HPDE6-E6E7 (cell line): ENCODE data around the gene UBE2J2.
A peak's percentile ranks its signal among the peaks of the same experiment; 100 is the strongest.
"Not testable (repeated sequence)": the region's sequence is repeated elsewhere in the genome, so short reads cannot be mapped to it uniquely, and the experiment has no call there.

Experiments
- DNase-seq: peaks from one replicate; pipeline ENCODE4 v3.0.0; 2011; ENCODE audit warnings: missing footprints; ENCODE audit errors: extremely low spot score

UBE2J2 gene

GRCh38 chr1:1273512-1274298 lies at the start of gene UBE2J2:
Gene UBE2J2, minus strand, starts transcription at chr1:1273854. Its CDS starts 5,862 bp downstream, at chr1:1267992.
- DNase-seq = peak; percentile 92

GRCh38 chr1:1322952-1323351 lies 49.3 kb upstream of the UBE2J2 start:
- DNase-seq = no peak

GRCh38 chr1:1322418-1322817 lies 48.8 kb upstream of the UBE2J2 start:
- no peak for DNase-seq

- no peak for DNase-seq
Measured at GRCh38 chr1:1321477-1321876, 47.8 kb upstream of the UBE2J2 start.

- DNase-seq = no peak
Measured at GRCh38 chr1:1320666-1321448, 47.2 kb upstream of the UBE2J2 start.

- DNase-seq = no peak
Measured at GRCh38 chr1:1319646-1319941, 45.9 kb upstream of the UBE2J2 start.

- no peak for DNase-seq
Measured at GRCh38 chr1:1318777-1319645, 45.4 kb upstream of the UBE2J2 start.

GRCh38 chr1:1318131-1318652 lies 44.5 kb upstream of the UBE2J2 start:
- DNase-seq = no peak

- no peak for DNase-seq
Measured at GRCh38 chr1:1317420-1317819, 43.8 kb upstream of the UBE2J2 start.

GRCh38 chr1:1316199-1316598 lies 42.5 kb upstream of the UBE2J2 start:
- DNase-seq = not testable (repeated sequence)

- no peak for DNase-seq
Measured at GRCh38 chr1:1315435-1315954, 41.8 kb upstream of the UBE2J2 start.

- no peak for DNase-seq
Measured at GRCh38 chr1:1314678-1315335, 41.2 kb upstream of the UBE2J2 start.

GRCh38 chr1:1314237-1314586 lies 40.6 kb upstream of the UBE2J2 start:
- DNase-seq = no peak

GRCh38 chr1:1313500-1314236 lies 40.0 kb upstream of the UBE2J2 start:
- DNase-seq = no peak

GRCh38 chr1:1312450-1313314 lies 39.0 kb upstream of the UBE2J2 start:
- DNase-seq = no peak

GRCh38 chr1:1311107-1312104 lies 37.8 kb upstream of the UBE2J2 start:
- no peak for DNase-seq

- DNase-seq = no peak
Measured at GRCh38 chr1:1310476-1311053, 36.9 kb upstream of the UBE2J2 start.

- no peak for DNase-seq
Measured at GRCh38 chr1:1310109-1310385, 36.4 kb upstream of the UBE2J2 start.
